GM12878 (cell line): ENCODE data around the gene NEK2. TPM values are rescaled to one million over a fixed set of nuclear protein-coding genes. Genes with fewer than 3 reads are reported as not detected.

ENCODE experiments used
- ATAC-seq: fragments of 200-7000 bp; cut with Tn5 transposase; 3 replicates; pipeline ENCODE4 v1.9.1; 2020; ENCODE audit warnings: mild to moderate bottlenecking, moderate library complexity
- BruUV-seq: library from RNA; stranded (reverse); fragments of 400-500 nt; replicated peaks from 2 replicates; lab custom pipeline; 2021; lab: Mats Ljungman, UMichigan
- CTCF ChIA-PET: fragments of 300-600 bp; sonication (Branson Sonifier 250); formaldehyde crosslinking; extraction: SDS; loops from one replicate; lab custom pipeline; 2021; ENCODE audit warnings: inconsistent platforms; lab: Yijun Ruan, JAX
- POLR2A ChIA-PET: fragments of 350-600 bp; formaldehyde crosslinking; extraction: SDS; loops from one replicate; lab custom pipeline; 2021; ENCODE audit warnings: inconsistent platforms; lab: Charles Lee
- RAD21 ChIA-PET: fragments of 300-600 bp; sonication (Branson Sonifier 250); formaldehyde crosslinking; loops from one replicate; lab custom pipeline; 2023; ENCODE audit warnings: antibody characterized with exemption; ENCODE audit not compliant: unreplicated experiment; lab: Charles Lee
- SMC1A ChIA-PET: fragments of 300-600 bp; sonication (Branson Sonifier 250); formaldehyde crosslinking; loops from one replicate; lab custom pipeline; 2023; ENCODE audit not compliant: unreplicated experiment, uncharacterized antibody; lab: Charles Lee
- DNase-seq: peaks from one replicate; pipeline ENCODE4 v3.0.0-alpha.2; 2011; ENCODE audit warnings: low read depth, low spot score
- FAIRE-seq: peaks from 3 replicates; lab custom pipeline; 2011; peaks lifted over from hg19 to GRCh38; lab: Jason Lieb, UNC
- H2AFZ ChIP-seq: 2 replicates; pipeline ENCODE4 v1.6.0; 2011; ENCODE audit warnings: low read depth, low read length, control low read depth; ENCODE audit not compliant: control insufficient read depth
- H3K27ac ChIP-seq: 2 replicates; pipeline ENCODE4 v1.5.1; 2011; ENCODE audit warnings: control low read depth; ENCODE audit not compliant: control insufficient read depth, insufficient read depth
- H3K27me3 ChIP-seq, 2 experiments: replicated peaks in 1 of 2; 2 replicates each; pipeline versions ENCODE4 v1.6.0 to v1.6.1; 2011; ENCODE audit warnings: low read length in 1 of 2; ENCODE audit not compliant: control insufficient read depth in 2 of 2, insufficient read depth in 2 of 2
- H3K36me3 ChIP-seq, 2 experiments: 2 replicates each; pipeline ENCODE4 v1.5.1; 2011; ENCODE audit warnings: low read length in 1 of 2; ENCODE audit not compliant: control insufficient read depth in 2 of 2, insufficient read depth in 2 of 2
- H3K4me1 ChIP-seq: 2 replicates; pipeline ENCODE4 v1.6.1; 2011; ENCODE audit warnings: mild to moderate bottlenecking, low read length, moderate library complexity, mixed read lengths; ENCODE audit not compliant: control insufficient read depth, insufficient read depth
- H3K4me2 ChIP-seq: 2 replicates; pipeline ENCODE4 v1.6.0; 2011; ENCODE audit warnings: control low read depth; ENCODE audit not compliant: control insufficient read depth, insufficient read depth
- H3K4me3 ChIP-seq: fragments of 200-600 bp; sonication (generic); 2 replicates; pipeline ENCODE4 v1.5.1; 2016
- H3K79me2 ChIP-seq: 2 replicates; pipeline ENCODE4 v1.6.0; 2011; ENCODE audit warnings: low read length; ENCODE audit not compliant: control insufficient read depth, insufficient read depth
- H3K9ac ChIP-seq: 2 replicates; pipeline ENCODE4 v1.8.0; 2011; ENCODE audit warnings: low read length, control low read depth, mixed read lengths; ENCODE audit not compliant: control insufficient read depth, insufficient read depth
- H3K9me3 ChIP-seq: replicated peaks from 3 replicates; pipeline ENCODE4 v1.5.1; 2011; ENCODE audit warnings: mild to moderate bottlenecking, low read length; ENCODE audit not compliant: control insufficient read depth, insufficient read depth
- H4K20me1 ChIP-seq: 2 replicates; pipeline ENCODE4 v1.6.0; 2011; ENCODE audit not compliant: control insufficient read depth, insufficient read depth
- BRCA1 ChIP-seq: IDR thresholded peaks from 2 replicates; pipeline ENCODE4 v1.6.1; 2011; ENCODE audit warnings: low read depth, low read length, improper control_type of control experiment
- CEBPB ChIP-seq, 2 experiments: fragments of 150-350 bp in 1 of 2; IDR thresholded peaks; 2 replicates each; pipeline ENCODE4 v1.6.1; 2012 to 2014; ENCODE audit warnings: low read depth in 2 of 2, low read length in 2 of 2, borderline replicate concordance in 1 of 2, inconsistent platforms in 1 of 2
- CREM ChIP-seq: IDR thresholded peaks from 2 replicates; pipeline ENCODE4 v1.6.1; 2014; ENCODE audit warnings: antibody characterized with exemption, low read depth
- DPF2 ChIP-seq: fragments of 450-650 bp; IDR thresholded peaks from 2 replicates; pipeline ENCODE4 v1.6.1; 2017; ENCODE audit warnings: mild to moderate bottlenecking
- PAX5 ChIP-seq: IDR thresholded peaks from 2 replicates; pipeline ENCODE4 v1.6.1; 2011; ENCODE audit warnings: low read depth, low read length, borderline replicate concordance
- SMARCA5 ChIP-seq: fragments of 450-650 bp; IDR thresholded peaks from 2 replicates; pipeline ENCODE4 v1.6.1; 2017; ENCODE audit warnings: mild to moderate bottlenecking
- SRF ChIP-seq, 2 experiments: IDR thresholded peaks; 2 replicates each; pipeline ENCODE4 v1.6.1; 2011; ENCODE audit warnings: low read depth in 2 of 2, low read length in 2 of 2, mild to moderate bottlenecking in 1 of 2, moderate library complexity in 1 of 2
- TCF7 ChIP-seq: IDR thresholded peaks from 2 replicates; pipeline ENCODE4 v1.6.1; 2014; ENCODE audit warnings: antibody characterized with exemption, borderline replicate concordance
- ZBTB40 ChIP-seq: fragments of 450-650 bp; IDR thresholded peaks from 2 replicates; pipeline ENCODE4 v1.6.1; 2016; ENCODE audit warnings: mild to moderate bottlenecking, moderate library complexity, borderline replicate concordance
- WGBS: methylation state at CpG from one replicate; pipeline ENCODE4 v1.1.6; 2016; ENCODE audit warnings: low lambda C conversion rate; ENCODE audit not compliant: insufficient replicate concordance, insufficient coverage; ENCODE audit errors: missing lambda C conversion rate; 5-methylcytosine and 5-hydroxymethylcytosine counted together
- in situ Hi-C: fragments of 300-500 bp; cut with MboI; formaldehyde crosslinking; loops from 9 replicates; pipeline ENCODE4 v1.14.3; 2018; ENCODE audit warnings: mixed read lengths
- intact Hi-C: fragments of 100-400 bp; cut with micrococcal nuclease; formaldehyde crosslinking; loops from one replicate; pipeline ENCODE4 v1.14.2; 2022; ENCODE audit not compliant: unreplicated experiment
- polyA plus RNA-seq, 11 experiments: library from polyadenylated mRNA; depleted of rRNA in 4 of 11; unstranded in 6 of 11; stranded (reverse) in 5 of 11; fragments of >200 nt; fragmentation: Nextera tagmentation in 4 of 11; fragmentation: Illumina TruSeq in 1 of 11; extraction: Ambion mirVana in 4 of 11; extraction: Trizol in 1 of 11; gene quantifications; 1 replicate in 1 of 11; 2 replicates in 10 of 11; pipeline versions ENCODE4 v1.2.1 to v1.2.3, GENCODE V29; 2011 to 2016; ENCODE audit warnings: inconsistent platforms in 2 of 11, missing spikeins in 2 of 11, low read depth in 1 of 11
- total RNA-seq, 4 experiments: library from RNA; depleted of rRNA in 3 of 4; stranded (reverse); fragments of >200 nt in 3 of 4; fragmentation: Illumina TruSeq in 1 of 4; extraction: Trizol in 1 of 4; gene quantifications; 2 replicates each; pipeline versions ENCODE4 v1.2.1 to v1.2.3, GENCODE V29; 2013 to 2021

The NEK2 gene
- total and polyA plus RNA-seq, 10 of the 15 experiments (the other 5 are each of a cell fraction or from before 2014, with no cell fraction given), result 16.7 to 49.7 (median 36.9) TPM

DNA sequence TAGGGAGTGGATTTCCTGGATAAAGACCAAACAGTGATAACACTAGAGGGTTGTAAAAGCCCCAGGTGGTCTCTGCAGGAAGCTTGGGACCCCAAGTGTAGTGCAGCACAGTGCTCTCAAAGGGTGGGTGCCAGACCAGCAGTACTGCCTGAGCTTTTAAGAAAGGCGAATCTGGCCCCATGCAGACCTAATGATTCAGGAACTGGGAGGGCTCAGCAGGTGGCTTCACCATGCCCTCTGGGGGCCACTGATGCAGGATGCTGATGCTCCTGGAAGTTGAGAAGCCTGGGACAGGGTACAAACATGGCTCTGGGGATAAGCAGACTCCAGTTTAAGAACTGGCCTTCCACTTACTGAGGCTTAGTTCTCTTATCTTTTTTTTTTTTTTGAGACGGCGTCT lies 29.1 kb upstream of the NEK2 start:
- Histone ChIP-seq H3K4me1 (no peaks in the 10 kb centered on the region), H3K4me2 (no peak overlapping the region), H3K9me3 (no peaks in the 10 kb centered on the region), H3K27ac (no peak overlapping the region), H3K27me3 (no peaks in the 10 kb centered on the region), H3K79me2 (no peaks in the 10 kb centered on the region), H3K4me3 (no peak overlapping the region), H3K9ac (no peak overlapping the region), H4K20me1 (no peaks in the 10 kb centered on the region), H2AFZ (no peak overlapping the region), H3K36me3 (no peaks in the 10 kb centered on the region)
- FAIRE-seq (no peak), DNase-seq (no peak), ATAC-seq (no peak)
- intact Hi-C loops, result no loop called here
- no TSS peak for BruUV-seq
- TF ChIP-seq CEBPB (IDR thresholded peaks at IDR 0.05; ENCODE audit: borderline replicate concordance in 1 of 2, low read depth in 2 of 2, low read length in 2 of 2) (no peak), BRCA1 (no peak), SMARCA5 (no peak), DPF2 (no peak), TCF7 (no peak), CREM (no peak), ZBTB40 (no peak), SRF (IDR thresholded peaks at IDR 0.05; ENCODE audit: low read depth in 2 of 2, low read length in 2 of 2) (no peak), PAX5 (no peak)
- in situ Hi-C loops, result no loop called here
- CTCF ChIA-PET, result interaction anchor here (1.3 kb wide), 1 partner anchor 330 kb away, joined by 4 read pairs; no protein-coding TSS in a partner anchor
- 65% methylated on average over 3 of the region's 3 CpGs for WGBS
- RAD21 ChIA-PET, result no interaction called here
- SMC1A ChIA-PET, result interaction anchor here (0.6 to 1.4 kb wide), 4 partner anchors 122 to 235 kb away, joined by 3 read pairs; no protein-coding TSS in a partner anchor
- POLR2A ChIA-PET, result no interaction called here
